Fibroblast of skin of scalp (primary cell): ENCODE measurements around the gene TEX35.
"Not testable (repeated sequence)": the region's sequence is repeated elsewhere in the genome, so short reads cannot be mapped to it uniquely, and the experiment has no call there.

Source experiments
- DNase-seq: peaks from one replicate; pipeline ENCODE4 v3.0.0-alpha.2; 2013

TEX35 gene

GRCh38 chr1:178495158-178495557, 17.8 kb upstream of the TEX35 start:
- DNase-seq, result no peak

DNA sequence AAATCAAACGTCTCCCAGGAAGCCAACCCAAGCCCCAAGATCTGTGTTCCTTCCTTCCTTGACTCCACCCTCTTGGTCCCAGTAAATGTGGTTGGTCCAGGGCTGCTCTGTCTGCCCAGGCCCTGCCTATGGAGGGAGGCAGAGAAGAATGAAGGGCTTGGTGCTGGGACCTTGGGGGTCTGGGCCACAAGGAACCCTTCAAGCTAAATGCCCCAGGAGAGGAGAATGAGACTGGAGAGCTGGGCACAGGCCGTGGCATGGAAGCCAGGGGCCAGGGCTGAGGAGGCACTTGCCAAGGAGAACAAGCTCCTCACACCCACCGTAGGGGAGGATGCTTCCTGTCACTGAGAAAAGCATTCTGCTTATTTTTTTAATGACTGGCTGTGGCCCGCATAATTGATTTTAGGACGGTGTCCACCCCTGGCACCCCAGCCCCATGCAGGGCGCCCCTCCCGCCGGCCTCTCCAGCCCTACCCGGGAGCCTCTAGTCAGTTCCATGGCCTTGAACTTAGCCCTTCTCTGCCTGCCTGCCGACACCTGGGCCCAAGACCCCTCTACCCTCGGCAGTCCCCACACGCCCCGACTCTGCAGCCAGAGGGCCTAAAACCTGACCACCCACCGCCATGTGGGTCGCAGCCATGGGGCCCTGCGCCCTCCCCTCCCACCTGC, 17.0 kb upstream of the TEX35 start:
- no peak for DNase-seq

GRCh38 chr1:178496410-178497135, 16.3 kb upstream of the TEX35 start, which contains the start of gene CLEC20A:
Gene CLEC20A (minus strand): TSS chr1:178496964. CDS start chr1:178496939, 25 bp downstream.
- no peak for DNase-seq

- DNase-seq, result no peak
Observed at GRCh38 chr1:178497903-178498478, 14.9 kb upstream of the TEX35 start.

- DNase-seq, result no peak
Observed at GRCh38 chr1:178498896-178499675, 13.8 kb upstream of the TEX35 start.

DNA sequence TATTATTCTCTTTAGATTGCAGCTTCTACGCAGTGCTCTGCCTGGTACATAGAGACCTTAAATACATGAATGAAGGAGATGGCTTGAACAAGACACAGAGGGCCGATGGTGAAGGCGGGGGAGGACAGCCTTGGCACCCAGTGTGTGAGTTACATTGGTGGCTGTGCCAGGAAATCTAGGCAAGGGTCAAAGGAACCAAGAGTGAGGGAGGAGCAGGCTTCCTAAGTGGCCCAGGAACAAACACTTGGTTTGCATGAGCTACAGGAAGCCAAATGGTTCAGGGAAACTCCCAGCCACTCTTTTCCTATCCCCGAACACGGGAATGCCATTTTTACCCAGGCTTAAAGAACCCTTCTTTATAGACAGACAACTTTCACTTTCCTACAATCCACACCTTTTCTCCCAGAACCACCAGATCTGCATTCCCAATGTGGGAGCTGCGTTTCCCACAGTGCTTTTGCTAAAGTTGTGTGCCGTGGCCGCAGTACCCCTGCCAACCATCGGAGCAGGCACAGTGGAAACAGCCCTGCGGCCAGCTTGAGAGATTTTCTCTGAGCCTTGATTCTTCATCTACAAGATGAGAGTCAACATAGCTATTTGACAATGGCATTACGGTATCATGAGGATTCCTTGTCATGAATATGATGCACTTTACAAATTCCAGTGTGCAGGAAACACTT, 12.7 kb upstream of the TEX35 start:
- no peak for DNase-seq

GRCh38 chr1:178500936-178501554, 11.9 kb upstream of the TEX35 start:
- DNase-seq, result no peak

DNA sequence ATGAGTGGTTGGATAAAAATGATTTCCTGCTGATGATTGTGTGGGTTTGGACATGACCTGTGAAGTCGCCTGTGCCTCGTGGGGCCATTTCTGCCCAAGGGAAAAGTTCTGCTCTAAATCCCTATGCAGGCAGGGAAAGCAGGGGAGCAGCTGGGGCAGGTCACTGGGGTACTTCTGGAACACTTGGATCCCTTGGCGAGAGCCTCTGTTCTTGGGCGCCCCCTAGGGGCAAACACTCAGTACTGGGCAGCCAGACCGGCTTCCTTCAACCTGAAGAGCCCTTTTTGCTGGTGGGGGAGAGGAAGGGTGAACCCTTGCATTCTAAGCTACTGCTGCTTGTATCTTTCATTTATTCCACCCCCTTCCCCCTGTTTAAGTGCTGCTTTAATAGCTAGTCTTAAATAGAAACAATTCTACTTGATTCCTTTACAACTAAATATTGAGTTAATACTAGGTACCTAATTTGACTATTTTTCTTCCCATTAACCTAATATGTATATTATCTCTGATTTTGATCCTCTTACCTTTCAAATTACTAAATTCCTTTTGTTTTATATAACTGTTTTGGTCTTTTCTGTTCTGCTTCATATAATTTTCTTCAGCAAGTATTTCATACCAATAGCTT, 11.1 kb upstream of the TEX35 start:
- peak; percentile 65 for DNase-seq

DNA sequence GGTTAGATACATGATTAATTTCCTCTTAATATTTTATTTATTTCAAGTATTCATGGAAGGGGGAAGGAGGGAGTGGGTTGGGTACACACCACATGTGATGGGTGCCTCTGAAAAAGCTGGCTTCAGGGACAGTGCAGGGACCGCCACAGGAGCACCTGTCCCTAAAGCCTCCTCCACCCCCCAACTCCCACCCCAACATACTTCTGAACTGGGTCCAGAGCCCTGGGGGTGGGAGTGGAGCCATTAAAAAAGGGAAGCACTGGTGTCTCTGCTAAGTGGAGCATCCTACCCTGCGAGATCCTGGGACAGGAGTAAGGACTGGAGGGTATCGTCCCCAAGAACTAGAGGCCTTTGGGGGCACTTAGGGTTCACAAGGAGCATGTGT, 10.6 kb upstream of the TEX35 start:
- DNase-seq, result no peak

- DNase-seq, result no peak
Observed at GRCh38 chr1:178502856-178503255, 10.1 kb upstream of the TEX35 start.

DNA sequence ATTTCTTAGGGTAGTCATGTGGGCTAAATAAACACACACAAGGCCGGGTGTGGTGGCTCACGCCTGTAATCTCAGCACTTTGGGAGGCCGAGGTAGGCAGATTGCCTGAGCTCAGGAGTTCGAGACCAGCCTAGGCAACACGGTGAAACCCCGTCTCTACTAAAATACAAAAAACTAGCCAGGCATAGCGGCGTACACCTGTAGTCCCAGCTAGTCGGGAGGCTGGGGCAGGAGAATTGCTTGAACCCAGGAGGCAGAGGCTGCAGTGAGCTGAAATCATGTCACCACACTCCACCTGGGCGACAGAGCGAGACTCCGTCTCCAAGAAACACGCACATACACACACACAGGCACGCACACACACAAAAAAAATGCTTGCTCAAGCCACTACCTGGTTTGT, 9.6 kb upstream of the TEX35 start:
- not testable (repeated sequence) for DNase-seq

DNA sequence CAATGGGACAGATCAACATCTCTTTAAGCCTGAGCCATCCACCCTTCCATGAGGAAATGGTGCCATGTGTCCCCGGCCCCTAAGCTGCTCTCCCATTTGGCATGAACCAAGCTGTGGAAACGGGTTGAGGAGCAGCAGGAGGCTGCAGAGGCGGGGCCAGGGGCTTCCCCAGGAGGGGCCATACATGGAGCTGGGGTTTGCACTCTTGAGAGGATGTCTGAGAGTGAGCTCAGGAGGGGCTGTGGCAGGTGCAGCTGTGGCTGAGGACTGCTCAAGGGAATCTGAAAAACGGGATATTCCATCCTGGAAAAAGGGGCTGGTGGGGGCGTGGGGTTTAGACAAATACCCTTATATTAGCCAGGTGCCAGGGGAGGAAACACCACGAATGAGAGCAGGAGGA, 9.1 kb upstream of the TEX35 start:
- no peak for DNase-seq

DNA sequence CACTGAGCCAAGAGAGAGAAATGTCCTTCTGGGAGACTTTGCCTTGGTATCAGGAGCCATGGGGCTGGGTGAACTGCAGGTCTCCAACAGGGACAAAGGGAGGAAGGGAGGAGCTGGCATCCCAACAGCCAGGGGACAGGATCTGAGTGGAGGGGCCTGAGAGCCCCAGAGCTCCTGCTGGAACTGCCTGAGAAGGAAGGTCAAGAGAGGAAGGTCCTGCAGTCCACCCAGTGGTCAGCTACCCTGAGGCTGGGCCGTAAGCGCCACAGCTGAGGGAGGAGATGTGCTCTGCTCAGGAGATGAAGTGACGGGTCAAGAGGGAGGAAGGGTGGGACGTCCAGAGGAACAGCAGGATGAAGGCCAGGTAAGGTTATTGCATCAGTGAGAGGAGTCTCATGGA, 8.6 kb upstream of the TEX35 start:
- DNase-seq, result no peak

DNA sequence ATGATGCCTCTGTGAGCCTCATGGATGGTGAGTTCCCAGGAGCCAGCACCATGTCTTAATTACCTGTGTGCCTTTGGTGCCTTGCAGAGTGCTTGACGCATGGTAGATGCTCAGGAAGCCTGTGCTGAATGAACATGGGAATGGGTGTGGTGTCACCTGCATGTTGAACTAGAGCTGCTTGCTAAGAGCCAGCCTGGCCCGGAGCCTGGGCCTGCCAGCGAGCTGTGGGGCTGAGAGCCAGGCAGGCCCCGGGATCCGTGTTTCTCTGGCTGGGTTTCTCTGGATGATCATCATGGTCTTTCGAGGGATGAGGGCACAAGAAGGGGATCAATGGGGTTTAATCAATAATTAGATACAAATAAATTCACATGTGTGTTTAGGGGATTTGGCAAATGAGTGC, 6.7 kb upstream of the TEX35 start:
- DNase-seq, result no peak

DNA sequence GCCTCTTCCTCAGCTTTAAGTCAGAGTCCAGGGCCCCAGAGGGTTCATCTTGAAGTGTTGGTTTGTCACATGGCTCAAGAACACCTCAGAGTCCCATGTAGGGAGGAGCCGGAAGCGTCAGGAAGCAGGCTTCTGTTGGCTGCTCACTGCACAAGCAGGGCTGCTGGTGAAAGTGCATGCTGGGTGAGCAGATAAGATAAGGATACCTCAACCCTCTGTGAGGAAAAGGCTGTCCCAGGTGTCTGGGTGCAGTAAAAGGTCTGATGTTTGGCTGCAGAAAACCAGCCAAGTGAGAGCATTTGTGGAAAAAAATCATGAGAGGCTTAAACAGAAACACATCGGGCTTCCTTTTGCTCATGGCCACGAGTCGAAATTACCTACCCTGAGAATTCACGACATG, 6.2 kb upstream of the TEX35 start:
- no peak for DNase-seq

GRCh38 chr1:178509414-178510007, 3.4 kb upstream of the TEX35 start:
- DNase-seq, result no peak

- DNase-seq, result no peak
Observed at GRCh38 chr1:178510155-178510554, 2.8 kb upstream of the TEX35 start.

- DNase-seq, result peak; percentile 65
Observed at GRCh38 chr1:178513278-178513983, 522 bp downstream of the TEX35 start.

DNA sequence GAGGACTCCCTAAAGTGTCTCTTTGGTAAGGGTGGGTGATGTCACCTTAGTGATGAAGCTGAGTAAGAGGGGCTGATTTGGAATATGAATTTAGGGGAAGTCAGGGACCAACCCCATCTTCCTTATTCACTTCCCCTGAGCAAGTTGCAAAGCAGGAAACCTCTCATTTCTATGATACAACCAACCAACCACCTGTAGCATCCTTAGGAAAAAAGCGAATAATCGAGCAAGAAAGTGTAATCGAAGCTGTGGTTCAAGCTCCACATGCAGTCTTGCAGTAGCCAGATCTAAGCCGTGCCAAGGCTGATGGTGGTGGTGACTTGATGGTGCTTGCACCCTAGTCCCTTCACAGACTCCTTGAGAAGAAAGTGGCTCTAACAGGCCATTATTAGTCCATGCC, 3.2 kb downstream of the TEX35 start:
- no peak for DNase-seq

- no peak for DNase-seq
Observed at GRCh38 chr1:178518894-178519293, 6.0 kb downstream of the TEX35 start.

GRCh38 chr1:178520803-178521202, 7.9 kb downstream of the TEX35 start:
- DNase-seq, result no peak
